Small intestine (tissue), 7 donors: ENCODE results near the gene PLEKHH1. TPM values are rescaled to one million over a fixed set of nuclear protein-coding genes. Genes with fewer than 3 reads are reported as not detected.

Experiments used
- DNase-seq, 2 donors: peaks; one replicate each; pipeline versions ENCODE4 v3.0.0 to v3.0.0-alpha.2; 2013
- FAIRE-seq: peaks from 2 replicates; lab custom pipeline; 2012; peaks lifted over from hg19 to GRCh38; lab: Jason Lieb, UNC
- H3K27ac ChIP-seq, 3 donors: one replicate each; pipeline ENCODE4 v1.5.1; 2013; ENCODE audit warnings: low read length in 2 of 3, mild to moderate bottlenecking in 2 of 3, control low read depth in 1 of 3, inconsistent platforms in 1 of 3, low read depth in 1 of 3, moderate library complexity in 1 of 3
- H3K27me3 ChIP-seq, 3 donors: one replicate each; pipeline ENCODE4 v1.6.1; 2013; ENCODE audit warnings: low read length in 3 of 3, inconsistent platforms in 1 of 3; ENCODE audit not compliant: control insufficient read depth in 3 of 3, insufficient read depth in 3 of 3
- H3K36me3 ChIP-seq, 3 donors: one replicate each; pipeline ENCODE4 v1.6.1; 2013; ENCODE audit warnings: low read length in 3 of 3, inconsistent platforms in 1 of 3, low read depth in 1 of 3, mild to moderate bottlenecking in 1 of 3, moderate library complexity in 1 of 3; ENCODE audit not compliant: control insufficient read depth in 3 of 3, insufficient read depth in 2 of 3
- H3K4me1 ChIP-seq, 3 donors: one replicate each; pipeline ENCODE4 v1.6.1; 2013; ENCODE audit warnings: low read length in 2 of 3, inconsistent platforms in 1 of 3, low read depth in 1 of 3, mild to moderate bottlenecking in 1 of 3, moderate library complexity in 1 of 3; ENCODE audit not compliant: control insufficient read depth in 3 of 3, insufficient read depth in 2 of 3
- H3K4me3 ChIP-seq, 3 donors: one replicate each; pipeline ENCODE4 v1.5.1; 2013; ENCODE audit warnings: low read length in 3 of 3, control low read depth in 1 of 3, inconsistent platforms in 1 of 3, low read depth in 1 of 3, mild to moderate bottlenecking in 1 of 3, moderate library complexity in 1 of 3
- H3K9me3 ChIP-seq, 2 donors: one replicate each; pipeline ENCODE4 v1.6.1; 2013; ENCODE audit warnings: low read depth in 1 of 2, low read length in 1 of 2; ENCODE audit not compliant: control insufficient read depth in 2 of 2, insufficient read depth in 1 of 2
- WGBS, 3 donors: extraction: QIAGEN DNeasy Blood & Tissue Kit; methylation state at CpG; one replicate each; pipeline ENCODE4 v1.1.7; 2013; 5-methylcytosine and 5-hydroxymethylcytosine counted together
- polyA plus RNA-seq, 4 donors: library from polyadenylated mRNA; stranded (reverse) in 3 of 4; unstranded in 1 of 4; fragments of 200-250 nt in 3 of 4; fragments of 120-200 nt in 1 of 4; gene quantifications; one replicate each; pipeline versions ENCODE4 v1.2.1 to v1.2.3, GENCODE V29; 2013
- donor health status: healthy with polysubstance abuse.
- donor health status: control.
- donor health status: control.
- donor health status: Bipolar disorder and iron deficiency.
- donor health status: healthy.

Gene PLEKHH1
- polyA plus RNA-seq, 4 donors = 21.5 to 87.2 (median 47.5) TPM

- Histone ChIP-seq H3K9me3 (no peaks in the 10 kb centered on the region), H3K4me3 (peak overlapping the region in 1 of 3 donors; percentile 65), H3K27me3 (no peaks in the 10 kb centered on the region), H3K27ac (peak overlapping the region; percentile 45 to 93 (median 71)), H3K4me1 (peaks cover 0 to 23% (median 2%) of the 10 kb centered on the region in 3 donors), H3K36me3 (no peaks in the 10 kb centered on the region)
- DNase-seq = peak; percentile 61 to 85
- FAIRE-seq = no peak
- WGBS, 3 donors = 65 to 79% (median 73%) methylated on average over 1 of the region's 1 CpG
These were observed 19.4 kb upstream of the PLEKHH1 start for GRCh38 chr14:67513631-67514108.

DNA sequence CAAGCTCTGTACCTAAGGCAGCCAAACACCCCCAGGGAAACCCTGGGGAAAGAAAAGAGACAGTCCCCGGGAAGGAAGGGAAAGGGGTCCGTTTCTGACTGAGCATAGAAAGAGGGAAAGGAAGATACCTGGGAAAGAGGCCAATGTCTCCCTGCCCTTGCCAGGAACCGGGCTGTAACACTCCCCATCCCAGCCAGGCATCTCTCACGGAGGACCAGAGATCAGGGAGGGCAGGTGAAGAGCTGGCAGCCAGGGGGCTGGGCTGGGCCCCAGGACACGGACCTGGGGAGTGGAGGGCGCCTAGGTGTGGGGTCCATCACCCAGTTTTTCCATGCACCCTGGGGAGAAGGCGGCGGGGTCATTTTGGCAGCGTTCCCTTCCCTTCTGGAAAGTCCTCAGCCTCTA, 18.9 kb upstream of the PLEKHH1 start:
- DNase-seq = peak in 1 of 2 donors; percentile 30
- FAIRE-seq = no peak
- peak overlapping the region; percentile 27 to 93 (median 71) for H3K27ac ChIP-seq
- H3K4me3 ChIP-seq = peak overlapping the region in 2 of 3 donors; percentile 65 to 95
- H3K4me1 ChIP-seq = peaks cover 0 to 23% (median 2%) of the 10 kb centered on the region in 3 donors
- no peaks in the 10 kb centered on the region for H3K9me3 ChIP-seq
- WGBS, 3 donors = 9 to 40% (median 24%) methylated on average over 6 to 9 of the region's 9 CpGs
- H3K27me3 ChIP-seq = peaks cover 0 to under 1% (median 0%) of the 10 kb centered on the region in 3 donors
- H3K36me3 ChIP-seq = no peaks in the 10 kb centered on the region

GRCh38 chr14:67514650-67515385, 18.3 kb upstream of the PLEKHH1 start:
- Histone ChIP-seq H3K4me3 (peak overlapping the region; percentile 65 to 95 (median 66)), H3K4me1 (peaks cover 0 to 23% (median 2%) of the 10 kb centered on the region in 3 donors), H3K9me3 (no peaks in the 10 kb centered on the region), H3K27me3 (peaks cover 0 to 2% (median 0%) of the 10 kb centered on the region in 3 donors), H3K27ac (peak overlapping the region; percentile 57 to 93 (median 71)), H3K36me3 (no peaks in the 10 kb centered on the region)
- DNase-seq (peak; percentile 74 to 85), FAIRE-seq (no peak)
- WGBS, 3 donors = 0 to 1% (median 0%) methylated on average over 32 to 75 of the region's 75 CpGs

- peak overlapping the region; percentile 15 to 95 (median 66) for H3K4me3 ChIP-seq
- peak overlapping the region in 1 of 3 donors; percentile 57 for H3K27ac ChIP-seq
- 4 to 6% (median 6%) methylated on average over 34 to 45 of the region's 45 CpGs for WGBS, 3 donors
These were observed 17.6 kb upstream of the PLEKHH1 start for GRCh38 chr14:67515386-67516079.

DNA sequence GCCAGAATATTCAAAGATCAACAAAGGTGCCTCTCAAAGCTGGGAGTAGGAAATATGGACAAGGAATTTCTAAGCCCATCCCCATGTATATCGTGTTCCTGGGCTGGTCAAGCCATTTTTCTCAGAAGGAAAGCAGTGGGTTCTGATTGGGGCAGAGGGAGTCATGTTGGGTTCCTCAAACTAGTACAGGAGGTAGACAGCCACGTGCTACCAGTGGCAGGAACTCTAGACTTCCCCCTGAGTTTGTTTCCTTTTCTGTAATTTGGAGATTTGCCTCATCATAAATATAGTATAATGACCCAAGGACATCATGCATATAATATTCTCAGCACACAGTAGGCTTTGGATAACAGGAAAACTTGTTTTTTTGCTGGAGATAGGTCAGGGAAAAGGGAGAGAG, 16.4 kb upstream of the PLEKHH1 start:
- Histone ChIP-seq H3K4me1 (peaks cover 0 to 23% (median 2%) of the 10 kb centered on the region in 3 donors), H3K4me3 (no peak overlapping the region), H3K9me3 (no peaks in the 10 kb centered on the region), H3K27ac (no peak overlapping the region), H3K27me3 (peaks cover 0 to 2% (median 0%) of the 10 kb centered on the region in 3 donors), H3K36me3 (no peaks in the 10 kb centered on the region)
- WGBS, 3 donors = 43 to 52% (median 43%) methylated on average over 2 of the region's 2 CpGs
- no peak for FAIRE-seq
- DNase-seq = no peak

More at GRCh38 chr14:67515386-67516079, 17.6 kb upstream of the PLEKHH1 start:
- FAIRE-seq (no peak), DNase-seq (peak in 1 of 2 donors; percentile 40)
- Histone ChIP-seq H3K36me3 (no peaks in the 10 kb centered on the region), H3K27me3 (peaks cover 0 to 2% (median 0%) of the 10 kb centered on the region in 3 donors), H3K4me1 (peaks cover 0 to 23% (median 2%) of the 10 kb centered on the region in 3 donors), H3K9me3 (no peaks in the 10 kb centered on the region)

GRCh38 chr14:67517083-67517482, 16.0 kb upstream of the PLEKHH1 start:
- Histone ChIP-seq H3K4me3 (no peak overlapping the region), H3K27ac (no peak overlapping the region), H3K27me3 (peaks cover 0 to 2% (median 0%) of the 10 kb centered on the region in 3 donors), H3K4me1 (peaks cover 0 to 23% (median 2%) of the 10 kb centered on the region in 3 donors), H3K9me3 (no peaks in the 10 kb centered on the region), H3K36me3 (no peaks in the 10 kb centered on the region)
- 23 to 48% (median 27%) methylated on average over 12 of the region's 12 CpGs for WGBS, 3 donors
- FAIRE-seq = no peak
- DNase-seq = peak in 1 of 2 donors; percentile 39

DNA sequence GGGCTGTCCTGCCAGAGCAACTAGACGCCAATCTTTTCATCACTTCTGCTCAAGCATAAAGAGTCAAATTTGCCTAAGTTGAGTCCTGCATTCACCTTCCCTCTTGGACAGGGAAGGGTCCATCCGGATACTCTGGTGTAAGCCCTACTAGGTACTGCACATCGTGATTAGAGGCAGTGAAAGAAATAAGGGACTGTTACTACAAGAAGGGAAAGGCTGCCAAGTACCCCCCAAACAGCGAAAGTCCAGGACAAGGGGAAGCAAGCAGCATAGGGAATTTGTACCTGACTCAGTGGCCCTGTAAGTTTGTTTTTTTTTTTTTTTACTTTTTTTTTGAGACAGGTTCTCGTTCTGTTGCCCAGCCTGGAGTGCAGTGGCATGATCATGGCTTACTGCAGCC, 13.7 kb upstream of the PLEKHH1 start:
- Histone ChIP-seq H3K4me3 (no peak overlapping the region), H3K27me3 (peaks cover 0 to 2% (median 0%) of the 10 kb centered on the region in 3 donors), H3K9me3 (no peaks in the 10 kb centered on the region), H3K36me3 (no peaks in the 10 kb centered on the region), H3K4me1 (peaks cover 0 to 1% (median 0%) of the 10 kb centered on the region in 3 donors), H3K27ac (no peak overlapping the region)
- DNase-seq = no peak
- no peak for FAIRE-seq
- 81 to 89% (median 88%) methylated on average over 5 of the region's 5 CpGs for WGBS, 3 donors

DNA sequence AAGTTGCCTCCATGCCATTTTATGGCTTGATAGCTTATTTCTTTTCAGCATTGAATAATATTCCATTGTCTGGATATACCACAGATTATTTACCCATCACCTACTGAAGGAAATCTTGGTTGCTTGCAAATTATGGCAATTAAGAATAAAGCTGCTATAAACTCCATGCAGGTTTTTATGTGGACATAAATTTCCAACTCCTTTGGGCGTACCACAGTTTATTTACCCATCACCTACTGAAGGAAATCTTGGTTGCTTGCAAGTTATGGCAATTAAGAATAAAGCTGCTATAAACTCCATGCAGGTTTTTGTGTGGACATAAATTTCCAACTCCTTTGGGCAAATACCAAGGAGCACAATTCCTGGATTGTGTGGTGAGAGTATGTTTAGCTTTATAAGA, 12.6 kb upstream of the PLEKHH1 start:
- H3K9me3 ChIP-seq = no peaks in the 10 kb centered on the region
- no peak overlapping the region for H3K4me3 ChIP-seq
- H3K27ac ChIP-seq = no peak overlapping the region
- no peaks in the 10 kb centered on the region for H3K36me3 ChIP-seq
- FAIRE-seq = no peak
- 89 to 97% (median 91%) methylated on average over 1 of the region's 1 CpG for WGBS, 3 donors
- H3K27me3 ChIP-seq = peaks cover 0 to 2% (median 0%) of the 10 kb centered on the region in 3 donors
- DNase-seq = no peak
- no peaks in the 10 kb centered on the region for H3K4me1 ChIP-seq
